CD4-positive, alpha-beta T cell treated with Interferon alpha-2 for 1 hour (primary cell): ENCODE results near the gene GLUD1.
"Not testable (repeated sequence)": the region's sequence is repeated elsewhere in the genome, so short reads cannot be mapped to it uniquely, and the experiment has no call there.

Experiments used
- DNase-seq, 2 donors: peaks; one replicate each; pipeline ENCODE4 v3.0.0-alpha.2; 2020 to 2022

The GLUD1 gene

DNA sequence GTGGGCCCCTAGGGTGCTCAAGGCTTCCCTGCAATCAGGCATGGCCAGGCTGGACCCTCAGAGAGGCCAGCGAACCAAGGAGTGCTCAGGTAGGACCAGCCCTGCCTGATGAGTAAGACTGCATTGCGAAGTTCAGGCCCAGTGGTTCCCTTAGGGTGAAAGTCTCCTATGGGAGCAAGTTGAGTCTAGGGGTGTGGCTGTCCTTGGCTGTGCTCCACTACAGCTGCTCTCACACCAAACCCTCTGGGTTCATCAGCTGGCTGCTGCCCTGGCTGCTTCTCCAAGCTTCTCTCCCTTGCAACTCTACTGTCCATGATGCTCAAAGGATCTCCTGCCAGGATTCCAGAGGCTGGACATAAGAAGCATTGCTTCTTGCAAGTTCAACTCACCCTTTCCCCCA lies 55.9 kb downstream of the GLUD1 start:
- DNase-seq = no peak

GRCh38 chr10:87038286-87038717 lies 56.3 kb downstream of the GLUD1 start:
- no peak for DNase-seq

GRCh38 chr10:87036623-87037022 lies 58.0 kb downstream of the GLUD1 start:
- DNase-seq = no peak

GRCh38 chr10:87030912-87031635 lies 63.6 kb downstream of the GLUD1 start:
- DNase-seq = no peak

DNA sequence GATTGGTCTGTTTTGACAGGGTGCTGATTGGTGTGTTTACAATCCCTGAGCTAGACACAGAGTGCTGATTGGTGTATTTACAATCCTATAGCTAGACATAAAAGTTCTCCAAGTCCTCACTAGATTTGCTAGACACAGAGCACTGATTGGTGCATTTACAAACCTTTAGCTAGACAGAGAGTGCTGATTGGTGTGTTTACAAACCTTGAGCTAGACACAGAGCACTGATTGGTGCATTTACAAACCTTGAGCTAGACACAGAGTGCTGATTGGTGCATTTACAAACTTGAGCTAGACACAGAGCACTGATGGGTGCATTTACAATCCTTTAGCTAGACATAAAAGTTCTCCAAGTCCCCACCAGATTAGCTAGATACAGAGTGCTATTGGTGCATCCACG lies 64.2 kb downstream of the GLUD1 start:
- not testable (repeated sequence) for DNase-seq

- DNase-seq = not testable (repeated sequence)
Observed at GRCh38 chr10:87026747-87027508, 67.7 kb downstream of the GLUD1 start.

- not testable (repeated sequence) for DNase-seq
Observed at GRCh38 chr10:87025285-87025958, 69.2 kb downstream of the GLUD1 start.

- not testable (repeated sequence) for DNase-seq
Observed at GRCh38 chr10:87020056-87020455, 74.6 kb downstream of the GLUD1 start, which contains the start of gene FAM25A. TSS of gene FAM25A (plus strand) at chr10:87020294. CDS start at chr10:87020325, 31 bp downstream.

DNA sequence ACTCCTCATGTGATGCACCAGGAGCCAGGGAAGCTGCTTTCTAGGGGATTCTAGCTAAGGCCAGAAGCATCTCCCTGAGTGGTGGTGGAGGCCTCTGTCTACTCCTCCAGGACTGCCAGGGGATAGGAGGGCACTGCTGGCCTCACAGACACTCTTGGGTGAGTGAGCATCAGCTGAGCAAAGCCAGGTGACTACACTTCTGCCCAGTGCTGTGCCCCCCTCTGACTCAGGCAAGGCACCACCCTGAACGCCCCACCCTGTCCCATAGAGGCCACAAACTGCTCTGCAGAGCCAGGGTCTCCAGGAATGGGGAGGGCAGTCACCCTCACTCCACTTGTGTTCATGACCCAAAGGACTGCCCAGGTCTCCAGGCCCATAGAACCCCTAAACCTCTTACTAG lies 75.1 kb downstream of the GLUD1 start:
- not testable (repeated sequence) for DNase-seq

- not testable (repeated sequence) for DNase-seq
Observed at GRCh38 chr10:87019066-87019465, 75.6 kb downstream of the GLUD1 start.

GRCh38 chr10:87018127-87018526 lies 76.5 kb downstream of the GLUD1 start:
- DNase-seq = not testable (repeated sequence)

DNA sequence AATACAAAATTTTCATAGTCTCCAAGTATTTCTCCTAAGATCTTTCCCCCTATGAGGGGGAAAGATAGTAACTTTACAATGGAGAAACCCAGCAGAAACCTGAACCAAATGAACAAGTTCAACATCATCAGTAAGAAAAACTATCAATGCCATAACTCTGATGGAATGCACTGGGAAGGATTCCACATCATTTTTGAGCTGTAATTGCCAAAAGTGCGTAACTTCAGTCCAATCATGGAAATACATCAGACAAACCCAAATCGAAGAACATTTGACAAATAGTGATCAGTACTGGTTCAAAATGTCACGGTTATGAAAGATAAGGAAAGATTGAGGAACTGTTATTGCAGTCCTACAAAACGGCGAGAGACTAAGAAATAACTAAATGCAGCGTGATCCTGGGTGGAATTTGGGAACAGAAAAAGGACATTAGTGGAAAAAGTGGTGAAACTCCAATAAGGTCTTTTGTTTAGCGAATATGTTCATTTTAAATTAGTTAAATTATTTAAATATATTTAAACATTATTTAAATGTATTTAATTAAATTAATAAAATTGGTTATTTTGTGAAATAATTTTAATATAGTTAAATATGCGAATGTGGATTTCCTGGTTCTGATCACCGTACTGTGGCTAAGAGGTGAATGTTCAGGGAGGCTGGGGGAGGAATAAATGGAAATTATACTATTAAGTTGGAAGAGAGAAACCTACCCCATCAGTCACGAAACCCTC lies 79.5 kb downstream of the GLUD1 start:
- not testable (repeated sequence) for DNase-seq

GRCh38 chr10:87013528-87013927 lies 81.1 kb downstream of the GLUD1 start:
- DNase-seq = peak in 1 of 2 donors; percentile 10

- DNase-seq = not testable (repeated sequence)
Observed at GRCh38 chr10:87009134-87009696, 85.4 kb downstream of the GLUD1 start.

DNA sequence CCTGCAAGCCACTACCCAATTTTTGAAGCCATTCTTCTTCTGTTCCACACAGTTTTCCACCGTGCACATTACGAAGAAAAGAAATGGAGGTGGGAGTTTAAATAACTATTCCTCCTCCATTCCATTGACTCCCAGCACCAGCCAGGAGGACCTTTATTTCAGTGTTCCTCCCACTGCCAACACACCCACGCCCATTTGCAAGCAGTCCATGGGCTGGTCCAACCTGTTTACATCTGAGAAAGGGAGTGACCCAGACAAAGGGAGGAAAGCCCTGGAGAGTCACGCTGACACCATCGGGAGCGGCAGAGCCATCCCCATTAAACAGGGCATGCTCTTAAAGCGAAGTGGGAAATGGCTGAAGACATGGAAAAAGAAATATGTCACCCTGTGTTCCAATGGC lies 86.3 kb downstream of the GLUD1 start:
- DNase-seq = not testable (repeated sequence)

DNA sequence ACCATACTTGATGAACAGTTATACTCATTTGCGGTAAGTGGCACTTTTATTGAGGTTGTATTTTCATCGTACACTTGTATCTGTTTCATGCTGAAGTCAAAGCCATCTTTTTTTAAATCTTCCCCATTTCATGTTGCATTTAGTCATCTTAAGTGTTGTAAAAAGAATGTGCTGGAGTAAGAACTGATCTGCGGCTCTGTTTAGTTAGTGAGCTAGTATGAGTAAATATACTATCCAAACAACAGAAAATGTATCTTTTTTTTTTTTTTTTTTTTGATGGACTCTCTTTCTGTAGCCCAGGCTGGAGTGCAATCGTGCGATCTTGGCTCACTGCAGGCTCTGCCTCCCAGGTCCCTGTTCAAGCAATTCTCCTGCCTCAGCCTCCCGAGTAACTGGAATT lies 87.0 kb downstream of the GLUD1 start:
- not testable (repeated sequence) for DNase-seq

DNA sequence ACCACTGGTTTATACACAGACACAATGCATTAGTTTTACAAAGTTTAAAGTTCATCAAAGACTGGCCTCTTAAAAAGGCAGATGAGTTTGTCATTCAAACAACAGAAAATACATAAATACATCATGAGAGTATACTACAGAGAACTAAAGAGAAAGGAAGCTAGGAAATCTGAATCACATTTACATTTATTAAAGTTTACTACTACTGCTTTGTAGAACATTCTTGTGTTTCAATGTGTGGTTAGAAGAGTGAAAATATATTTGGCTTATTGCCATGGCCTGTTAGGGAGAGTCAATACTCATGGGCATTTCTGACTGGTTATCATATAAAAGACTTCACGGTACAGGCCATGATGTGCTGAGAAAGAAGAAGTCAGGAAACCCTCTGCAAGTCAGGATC lies 87.5 kb downstream of the GLUD1 start:
- DNase-seq = not testable (repeated sequence)

- no peak for DNase-seq
Observed at GRCh38 chr10:87000491-87000890, 94.2 kb downstream of the GLUD1 start.
